HepG2 (cell line): ENCODE results near the gene RAPGEF5. TPM values are rescaled to one million over a fixed set of nuclear protein-coding genes. Genes with fewer than 3 reads are reported as not detected.

Experiments
- AGO2 ChIP-seq: fragments of 200-400 bp; formaldehyde crosslinking; optimal IDR thresholded peaks from 2 replicates; pipeline ENCODE3; 2017; ENCODE audit warnings: mild to moderate bottlenecking, low read depth, low read length, moderate library complexity
- HMG20B ChIP-seq: conservative IDR thresholded peaks from 2 replicates; pipeline ENCODE4 v1.6.1; 2016; ENCODE audit warnings: missing genetic modification reagents, missing compliant biosample characterization
- HNF4G ChIP-seq, 2 experiments: sonication (generic) in 1 of 2; formaldehyde crosslinking in 1 of 2; IDR thresholded peaks; 2 replicates each; pipeline versions ENCODE4 v1.4.0 to v1.6.1; 2011 to 2020; ENCODE audit warnings: borderline replicate concordance in 2 of 2, low read depth in 2 of 2, mild to moderate bottlenecking in 2 of 2, low read length in 1 of 2, missing genetic modification reagents in 1 of 2, moderate library complexity in 1 of 2
- HOXA3 ChIP-seq: sonication (generic); formaldehyde crosslinking; IDR thresholded peaks from 2 replicates; pipeline ENCODE4 v1.5.0; 2020; ENCODE audit warnings: missing genetic modification reagents
- MAF1 ChIP-seq: sonication (generic); formaldehyde crosslinking; IDR thresholded peaks from 2 replicates; pipeline ENCODE4 v1.5.0; 2020; ENCODE audit warnings: missing genetic modification reagents, borderline replicate concordance
- NCOA1 ChIP-seq: sonication (generic); formaldehyde crosslinking; IDR thresholded peaks from 2 replicates; pipeline ENCODE4 v1.9.0; 2021; ENCODE audit warnings: missing genetic modification reagents
- RARA ChIP-seq: IDR thresholded peaks from 2 replicates; pipeline ENCODE4 v1.6.1; 2016; ENCODE audit warnings: missing genetic modification reagents, missing compliant biosample characterization
- SRSF1 ChIP-seq: fragments of 200-400 bp; formaldehyde crosslinking; optimal IDR thresholded peaks from 2 replicates; pipeline ENCODE3; 2017; ENCODE audit warnings: mild to moderate bottlenecking, low read depth, low read length, moderate library complexity
- TARDBP ChIP-seq: sonication (generic); formaldehyde crosslinking; IDR thresholded peaks from 2 replicates; pipeline ENCODE4 v1.8.0; 2022; ENCODE audit warnings: mild to moderate bottlenecking, missing genetic modification reagents
- TCF7L2 ChIP-seq: IDR thresholded peaks from 2 replicates; pipeline ENCODE4 v1.6.1; 2011; ENCODE audit warnings: mild to moderate bottlenecking, low read depth, low read length, moderate library complexity
- THYN1 ChIP-seq: sonication (generic); formaldehyde crosslinking; IDR thresholded peaks from 2 replicates; pipeline ENCODE4 v1.8.1; 2023; ENCODE audit warnings: low read depth, mild to moderate bottlenecking, moderate library complexity, missing genetic modification reagents, borderline replicate concordance
- ZNF234 ChIP-seq: sonication (generic); formaldehyde crosslinking; conservative IDR thresholded peaks from 2 replicates; pipeline ENCODE4 v1.5.1; 2020; ENCODE audit warnings: mild to moderate bottlenecking, missing genetic modification reagents
- polyA plus RNA-seq, 8 experiments: library from polyadenylated mRNA; depleted of rRNA in 3 of 8; stranded (reverse) in 7 of 8; unstranded in 1 of 8; fragments of >200 nt; fragmentation: Illumina TruSeq in 4 of 8; extraction: Trizol in 4 of 8; gene quantifications; 2 replicates each; pipeline versions ENCODE4 v1.2.1 to v1.2.3, GENCODE V29; 2011 to 2016; ENCODE audit warnings: low read depth in 4 of 8, missing spikeins in 1 of 8, mixed read lengths in 1 of 8; ENCODE audit not compliant: insufficient read depth in 1 of 8
- total RNA-seq, 5 experiments: library from RNA; depleted of rRNA; stranded (reverse); fragments of >200 nt; fragmentation: Illumina TruSeq; extraction: Trizol; gene quantifications; 2 replicates each; pipeline ENCODE4 v1.2.3, GENCODE V29; 2016; ENCODE audit warnings: low read depth in 1 of 5
- TF ChIP-seq, protein P1 (sequence below): sonication (generic); formaldehyde crosslinking; IDR thresholded peaks from 2 replicates; pipeline ENCODE4 v1.4.0; 2020; ENCODE audit warnings: mild to moderate bottlenecking, low read depth, missing genetic modification reagents
- TF ChIP-seq, protein P2 (sequence below): sonication (generic); formaldehyde crosslinking; IDR thresholded peaks from 2 replicates; pipeline ENCODE4 v1.4.0; 2020; ENCODE audit warnings: mild to moderate bottlenecking, missing genetic modification reagents
- TF ChIP-seq, protein P3 (sequence below): IDR thresholded peaks from 2 replicates; pipeline ENCODE4 v1.6.1; 2016; ENCODE audit warnings: missing biosample characterization, missing genetic modification reagents, low read depth
- TF ChIP-seq, protein P4 (sequence below): sonication (generic); formaldehyde crosslinking; IDR thresholded peaks from 2 replicates; pipeline ENCODE4 v1.5.1; 2020; ENCODE audit warnings: mild to moderate bottlenecking, missing genetic modification reagents, borderline replicate concordance
- TF ChIP-seq, protein P5 (sequence below): sonication (generic); formaldehyde crosslinking; IDR thresholded peaks from 2 replicates; pipeline ENCODE4 v1.5.0; 2020; ENCODE audit warnings: mild to moderate bottlenecking, missing genetic modification reagents, moderate library complexity
- TF ChIP-seq, protein P6 (sequence below): sonication (generic); formaldehyde crosslinking; IDR thresholded peaks from 2 replicates; pipeline ENCODE4 v1.4.0; 2020; ENCODE audit warnings: missing genetic modification reagents, borderline replicate concordance

Gene RAPGEF5
- total and polyA plus RNA-seq, 2 of the 13 experiments (the other 11 are each of a cell fraction or from before 2014, with no cell fraction given): 17.1 to 23.4 TPM

DNA sequence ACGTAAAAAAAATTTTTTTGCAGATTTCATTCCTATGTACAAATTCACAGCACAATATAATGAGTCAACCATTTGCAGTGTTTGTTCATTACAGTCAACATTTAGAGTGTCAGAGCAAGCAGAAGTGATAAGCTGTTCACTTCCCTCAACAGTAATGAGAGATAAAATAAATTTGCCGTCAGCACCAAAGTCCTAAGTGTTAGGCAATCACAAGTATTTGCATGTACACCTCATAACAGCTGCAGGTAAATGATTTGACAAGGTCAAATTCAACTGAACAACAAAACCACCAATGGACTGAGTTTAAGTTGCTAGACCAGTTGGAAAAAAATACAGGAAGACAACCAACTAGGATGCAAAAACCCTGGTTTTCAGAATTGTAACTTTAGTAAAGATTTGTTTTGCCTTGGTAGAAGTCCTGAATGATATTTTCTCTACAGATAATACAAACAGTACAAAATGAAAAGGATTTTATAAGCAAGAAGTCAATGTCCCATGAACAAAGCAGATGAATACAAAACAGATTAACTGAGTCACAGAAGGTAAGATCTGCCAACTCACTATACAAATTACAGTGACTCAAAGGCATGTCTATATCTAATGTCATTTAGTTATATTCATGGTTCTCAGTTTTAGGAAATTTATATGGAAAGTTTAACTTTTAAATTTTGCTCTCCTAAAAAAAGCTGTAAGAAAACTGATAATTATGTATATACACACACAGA, 10.4 kb downstream of the RAPGEF5 start (continued):
- TF ChIP-seq, protein P1, sequence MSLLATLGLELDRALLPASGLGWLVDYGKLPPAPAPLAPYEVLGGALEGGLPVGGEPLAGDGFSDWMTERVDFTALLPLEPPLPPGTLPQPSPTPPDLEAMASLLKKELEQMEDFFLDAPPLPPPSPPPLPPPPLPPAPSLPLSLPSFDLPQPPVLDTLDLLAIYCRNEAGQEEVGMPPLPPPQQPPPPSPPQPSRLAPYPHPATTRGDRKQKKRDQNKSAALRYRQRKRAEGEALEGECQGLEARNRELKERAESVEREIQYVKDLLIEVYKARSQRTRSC (CRISPR knock-in tag): no peak
- TF ChIP-seq, protein P2, sequence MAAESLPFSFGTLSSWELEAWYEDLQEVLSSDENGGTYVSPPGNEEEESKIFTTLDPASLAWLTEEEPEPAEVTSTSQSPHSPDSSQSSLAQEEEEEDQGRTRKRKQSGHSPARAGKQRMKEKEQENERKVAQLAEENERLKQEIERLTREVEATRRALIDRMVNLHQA (CRISPR knock-in tag): 0 out of 2 replicates have a peak, but pooled peaks have one; percentile 32
- TF ChIP-seq, protein P3, sequence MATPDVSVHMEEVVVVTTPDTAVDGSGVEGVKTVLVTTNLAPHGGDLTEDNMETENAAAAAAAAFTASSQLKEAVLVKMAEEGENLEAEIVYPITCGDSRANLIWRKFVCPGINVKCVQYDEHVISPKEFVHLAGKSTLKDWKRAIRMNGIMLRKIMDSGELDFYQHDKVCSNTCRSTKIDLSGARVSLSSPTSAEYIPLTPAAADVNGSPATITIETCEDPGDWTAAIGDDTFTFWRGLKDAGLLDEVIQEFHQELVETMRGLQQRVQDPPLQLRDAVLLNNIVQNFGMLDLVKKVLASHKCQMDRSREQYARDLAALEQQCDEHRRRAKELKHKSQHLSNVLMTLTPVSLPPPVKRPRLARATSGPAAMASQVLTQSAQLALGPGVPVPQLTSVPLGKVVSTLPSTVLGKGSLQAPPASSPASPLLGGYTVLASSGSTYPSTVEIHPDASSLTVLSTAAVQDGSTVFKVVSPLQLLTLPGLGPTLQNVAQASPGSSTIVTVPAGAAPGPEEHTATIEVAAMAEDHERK: no peak
- TF ChIP-seq AGO2 (no peak), RARA (CRISPR knock-in tag) (peak; percentile 52; the same call in 1 of the 2 replicates), THYN1 (no peak), ZNF234 (CRISPR knock-in tag) (no peak), HOXA3 (CRISPR knock-in tag) (no peak), NCOA1 (CRISPR knock-in tag) (peak; percentile 76; the same call in 1 of the 2 replicates), TCF7L2 (no peak), SRSF1 (no peak), MAF1 (CRISPR knock-in tag) (no peak), HNF4G (IDR thresholded peaks at IDR 0.05; ENCODE audit: borderline replicate concordance, low read depth, low read length) (peak; percentile 59; the same call in 1 of the 2 replicates), HNF4G (CRISPR knock-in tag; IDR thresholded peaks at IDR 0.05; ENCODE audit: borderline replicate concordance, low read depth) (no peak), HMG20B (CRISPR knock-in tag) (0 out of 2 replicates have a peak, but pooled peaks have one; percentile 32), TARDBP (CRISPR knock-in tag) (peak; percentile 81; the same call in 1 of the 2 replicates)
- TF ChIP-seq, protein P4, sequence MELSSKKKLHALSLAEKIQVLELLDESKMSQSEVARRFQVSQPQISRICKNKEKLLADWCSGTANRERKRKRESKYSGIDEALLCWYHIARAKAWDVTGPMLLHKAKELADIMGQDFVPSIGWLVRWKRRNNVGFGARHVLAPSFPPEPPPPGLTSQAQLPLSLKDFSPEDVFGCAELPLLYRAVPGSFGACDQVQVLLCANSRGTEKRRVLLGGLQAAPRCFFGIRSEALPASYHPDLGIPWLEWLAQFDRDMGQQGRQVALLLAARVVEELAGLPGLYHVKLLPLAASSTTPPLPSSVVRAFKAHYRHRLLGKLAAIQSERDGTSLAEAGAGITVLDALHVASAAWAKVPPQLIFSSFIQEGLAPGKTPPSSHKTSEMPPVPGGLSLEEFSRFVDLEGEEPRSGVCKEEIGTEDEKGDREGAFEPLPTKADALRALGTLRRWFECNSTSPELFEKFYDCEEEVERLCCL: no peak
- TF ChIP-seq, protein P5, sequence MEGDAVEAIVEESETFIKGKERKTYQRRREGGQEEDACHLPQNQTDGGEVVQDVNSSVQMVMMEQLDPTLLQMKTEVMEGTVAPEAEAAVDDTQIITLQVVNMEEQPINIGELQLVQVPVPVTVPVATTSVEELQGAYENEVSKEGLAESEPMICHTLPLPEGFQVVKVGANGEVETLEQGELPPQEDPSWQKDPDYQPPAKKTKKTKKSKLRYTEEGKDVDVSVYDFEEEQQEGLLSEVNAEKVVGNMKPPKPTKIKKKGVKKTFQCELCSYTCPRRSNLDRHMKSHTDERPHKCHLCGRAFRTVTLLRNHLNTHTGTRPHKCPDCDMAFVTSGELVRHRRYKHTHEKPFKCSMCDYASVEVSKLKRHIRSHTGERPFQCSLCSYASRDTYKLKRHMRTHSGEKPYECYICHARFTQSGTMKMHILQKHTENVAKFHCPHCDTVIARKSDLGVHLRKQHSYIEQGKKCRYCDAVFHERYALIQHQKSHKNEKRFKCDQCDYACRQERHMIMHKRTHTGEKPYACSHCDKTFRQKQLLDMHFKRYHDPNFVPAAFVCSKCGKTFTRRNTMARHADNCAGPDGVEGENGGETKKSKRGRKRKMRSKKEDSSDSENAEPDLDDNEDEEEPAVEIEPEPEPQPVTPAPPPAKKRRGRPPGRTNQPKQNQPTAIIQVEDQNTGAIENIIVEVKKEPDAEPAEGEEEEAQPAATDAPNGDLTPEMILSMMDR: no peak
- TF ChIP-seq, protein P6, sequence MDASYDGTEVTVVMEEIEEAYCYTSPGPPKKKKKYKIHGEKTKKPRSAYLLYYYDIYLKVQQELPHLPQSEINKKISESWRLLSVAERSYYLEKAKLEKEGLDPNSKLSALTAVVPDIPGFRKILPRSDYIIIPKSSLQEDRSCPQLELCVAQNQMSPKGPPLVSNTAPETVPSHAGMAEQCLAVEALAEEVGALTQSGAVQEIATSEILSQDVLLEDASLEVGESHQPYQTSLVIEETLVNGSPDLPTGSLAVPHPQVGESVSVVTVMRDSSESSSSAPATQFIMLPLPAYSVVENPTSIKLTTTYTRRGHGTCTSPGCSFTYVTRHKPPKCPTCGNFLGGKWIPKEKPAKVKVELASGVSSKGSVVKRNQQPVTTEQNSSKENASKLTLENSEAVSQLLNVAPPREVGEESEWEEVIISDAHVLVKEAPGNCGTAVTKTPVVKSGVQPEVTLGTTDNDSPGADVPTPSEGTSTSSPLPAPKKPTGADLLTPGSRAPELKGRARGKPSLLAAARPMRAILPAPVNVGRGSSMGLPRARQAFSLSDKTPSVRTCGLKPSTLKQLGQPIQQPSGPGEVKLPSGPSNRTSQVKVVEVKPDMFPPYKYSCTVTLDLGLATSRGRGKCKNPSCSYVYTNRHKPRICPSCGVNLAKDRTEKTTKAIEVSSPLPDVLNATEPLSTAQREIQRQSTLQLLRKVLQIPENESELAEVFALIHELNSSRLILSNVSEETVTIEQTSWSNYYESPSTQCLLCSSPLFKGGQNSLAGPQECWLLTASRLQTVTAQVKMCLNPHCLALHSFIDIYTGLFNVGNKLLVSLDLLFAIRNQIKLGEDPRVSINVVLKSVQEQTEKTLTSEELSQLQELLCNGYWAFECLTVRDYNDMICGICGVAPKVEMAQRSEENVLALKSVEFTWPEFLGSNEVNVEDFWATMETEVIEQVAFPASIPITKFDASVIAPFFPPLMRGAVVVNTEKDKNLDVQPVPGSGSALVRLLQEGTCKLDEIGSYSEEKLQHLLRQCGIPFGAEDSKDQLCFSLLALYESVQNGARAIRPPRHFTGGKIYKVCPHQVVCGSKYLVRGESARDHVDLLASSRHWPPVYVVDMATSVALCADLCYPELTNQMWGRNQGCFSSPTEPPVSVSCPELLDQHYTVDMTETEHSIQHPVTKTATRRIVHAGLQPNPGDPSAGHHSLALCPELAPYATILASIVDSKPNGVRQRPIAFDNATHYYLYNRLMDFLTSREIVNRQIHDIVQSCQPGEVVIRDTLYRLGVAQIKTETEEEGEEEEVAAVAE (CRISPR knock-in tag): peak; percentile 19; the same call in 1 of the 2 replicates
